ENCODE results near the gene RNF43.

DNA sequence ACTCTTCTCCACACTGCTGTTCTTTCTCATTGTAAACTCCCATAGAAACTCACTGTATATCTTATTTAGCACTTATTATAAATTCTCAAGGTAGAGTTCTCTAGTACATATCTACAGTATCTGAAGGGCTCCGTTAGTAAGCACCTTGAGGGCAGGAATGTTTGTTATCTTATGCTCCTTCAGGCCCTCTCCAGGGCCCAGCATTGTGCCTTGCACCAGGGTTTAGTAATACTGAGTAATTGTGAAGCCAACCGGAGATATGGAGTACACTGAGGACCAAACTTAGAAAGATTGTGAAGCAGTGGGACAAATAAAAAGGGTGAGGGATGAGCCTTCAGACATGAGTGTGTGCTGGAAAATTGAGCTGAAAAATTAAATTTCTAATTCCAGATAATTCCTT lies 26.4 kb downstream of the RNF43 start:
- TF ChIP-seq POLR2A (IDR thresholded peaks at IDR 0.05; ENCODE audit: borderline replicate concordance, extremely low read depth, insufficient read depth, insufficient read length) (no peak), EZH2 (IDR thresholded peaks at IDR 0.05) (no peak), POLR2AphosphoS5 (IDR thresholded peaks at IDR 0.05; ENCODE audit: low read depth, low read length) (no peak), ZNF274 (IDR thresholded peaks at IDR 0.05; ENCODE audit: low read depth, low read length) (no peak), CEBPB (IDR thresholded peaks at IDR 0.05; ENCODE audit: low read depth) (no peak)
- TF ChIP-seq, protein P1, sequence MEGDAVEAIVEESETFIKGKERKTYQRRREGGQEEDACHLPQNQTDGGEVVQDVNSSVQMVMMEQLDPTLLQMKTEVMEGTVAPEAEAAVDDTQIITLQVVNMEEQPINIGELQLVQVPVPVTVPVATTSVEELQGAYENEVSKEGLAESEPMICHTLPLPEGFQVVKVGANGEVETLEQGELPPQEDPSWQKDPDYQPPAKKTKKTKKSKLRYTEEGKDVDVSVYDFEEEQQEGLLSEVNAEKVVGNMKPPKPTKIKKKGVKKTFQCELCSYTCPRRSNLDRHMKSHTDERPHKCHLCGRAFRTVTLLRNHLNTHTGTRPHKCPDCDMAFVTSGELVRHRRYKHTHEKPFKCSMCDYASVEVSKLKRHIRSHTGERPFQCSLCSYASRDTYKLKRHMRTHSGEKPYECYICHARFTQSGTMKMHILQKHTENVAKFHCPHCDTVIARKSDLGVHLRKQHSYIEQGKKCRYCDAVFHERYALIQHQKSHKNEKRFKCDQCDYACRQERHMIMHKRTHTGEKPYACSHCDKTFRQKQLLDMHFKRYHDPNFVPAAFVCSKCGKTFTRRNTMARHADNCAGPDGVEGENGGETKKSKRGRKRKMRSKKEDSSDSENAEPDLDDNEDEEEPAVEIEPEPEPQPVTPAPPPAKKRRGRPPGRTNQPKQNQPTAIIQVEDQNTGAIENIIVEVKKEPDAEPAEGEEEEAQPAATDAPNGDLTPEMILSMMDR (IDR thresholded peaks at IDR 0.05 in 2 of 3, conservative IDR thresholded peaks at IDR 0.05 in 1 of 3; ENCODE audit: borderline replicate concordance in 1 of 3, insufficient read depth in 1 of 3, low read depth in 2 of 3, low read length in 2 of 3) = no peak
- TF ChIP-seq, protein P2, sequence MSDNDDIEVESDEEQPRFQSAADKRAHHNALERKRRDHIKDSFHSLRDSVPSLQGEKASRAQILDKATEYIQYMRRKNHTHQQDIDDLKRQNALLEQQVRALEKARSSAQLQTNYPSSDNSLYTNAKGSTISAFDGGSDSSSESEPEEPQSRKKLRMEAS (IDR thresholded peaks at IDR 0.05) = no peak
